H7 (cell line): ENCODE data around the gene TTC39A. TPM values are rescaled to one million over a fixed set of nuclear protein-coding genes. Genes with fewer than 3 reads are reported as not detected.

Experiments used
- DNase-seq: peaks from one replicate; pipeline ENCODE4 v3.0.0; 2012
- H3K27me3 ChIP-seq: 2 replicates; pipeline ENCODE4 v1.6.0; 2011; ENCODE audit warnings: mild to moderate bottlenecking, low read length; ENCODE audit not compliant: control insufficient read depth, insufficient read depth
- H3K36me3 ChIP-seq: replicated peaks from 2 replicates; pipeline ENCODE4 v1.5.1; 2011; ENCODE audit warnings: low read length; ENCODE audit not compliant: control insufficient read depth, insufficient read depth
- H3K4me3 ChIP-seq: 2 replicates; pipeline ENCODE4 v1.5.1; 2011; ENCODE audit warnings: low read depth, mild to moderate bottlenecking, control low read depth, low read length, moderate library complexity; ENCODE audit not compliant: insufficient read depth
- total RNA-seq: library from RNA; depleted of rRNA; stranded (reverse); fragments of >200 nt; shearing (Covaris generic); gene quantifications from 2 replicates; pipeline ENCODE4 v1.2.3, GENCODE V29; 2014

Gene TTC39A
- total RNA-seq, 1 experiment from 2014 or later: 11.6 TPM

- no peak for DNase-seq
Measured at GRCh38 chr1:51288578-51288977, 41.8 kb downstream of the TTC39A start.

GRCh38 chr1:51287966-51288365, 42.4 kb downstream of the TTC39A start:
- DNase-seq: no peak
- no peaks in the 10 kb centered on the region for H3K27me3 ChIP-seq
- H3K4me3 ChIP-seq: no peak overlapping the region
- no peaks in the 10 kb centered on the region for H3K36me3 ChIP-seq

More at GRCh38 chr1:51288578-51288977, 41.8 kb downstream of the TTC39A start:
- no peaks in the 10 kb centered on the region for H3K27me3 ChIP-seq
- no peak overlapping the region for H3K4me3 ChIP-seq
- no peaks in the 10 kb centered on the region for H3K36me3 ChIP-seq

GRCh38 chr1:51285055-51285454, 45.3 kb downstream of the TTC39A start:
- Histone ChIP-seq H3K36me3 (no peaks in the 10 kb centered on the region; the same call in 1 of the 2 replicates), H3K4me3 (no peak overlapping the region), H3K27me3 (no peaks in the 10 kb centered on the region)
- no peak for DNase-seq

GRCh38 chr1:51284487-51284954, 45.8 kb downstream of the TTC39A start:
- Histone ChIP-seq H3K27me3 (no peaks in the 10 kb centered on the region), H3K36me3 (no peaks in the 10 kb centered on the region; the same call in 1 of the 2 replicates), H3K4me3 (no peak overlapping the region)
- DNase-seq: no peak

GRCh38 chr1:51283979-51284378, 46.4 kb downstream of the TTC39A start:
- Histone ChIP-seq H3K27me3 (no peaks in the 10 kb centered on the region), H3K4me3 (no peak overlapping the region), H3K36me3 (no peaks in the 10 kb centered on the region; the same call in 1 of the 2 replicates)
- no peak for DNase-seq

GRCh38 chr1:51282605-51283004, 47.8 kb downstream of the TTC39A start:
- no peaks in the 10 kb centered on the region; the same call in 1 of the 2 replicates for H3K36me3 ChIP-seq
- H3K4me3 ChIP-seq: no peak overlapping the region
- no peaks in the 10 kb centered on the region for H3K27me3 ChIP-seq
- no peak for DNase-seq

GRCh38 chr1:51281807-51282206, 48.6 kb downstream of the TTC39A start:
- DNase-seq: no peak
- H3K36me3 ChIP-seq: no peaks in the 10 kb centered on the region; the same call in 1 of the 2 replicates
- H3K27me3 ChIP-seq: no peaks in the 10 kb centered on the region
- no peak overlapping the region for H3K4me3 ChIP-seq

GRCh38 chr1:51280321-51280978, 49.9 kb downstream of the TTC39A start:
- no peak overlapping the region for H3K4me3 ChIP-seq
- no peaks in the 10 kb centered on the region; the same call in 1 of the 2 replicates for H3K36me3 ChIP-seq
- no peaks in the 10 kb centered on the region for H3K27me3 ChIP-seq
- DNase-seq: no peak

- Histone ChIP-seq H3K27me3 (no peaks in the 10 kb centered on the region), H3K36me3 (no peaks in the 10 kb centered on the region; the same call in 1 of the 2 replicates), H3K4me3 (no peak overlapping the region)
- DNase-seq: no peak
Measured at GRCh38 chr1:51276286-51276685, 54.1 kb downstream of the TTC39A start.

GRCh38 chr1:51274676-51275075, 55.7 kb downstream of the TTC39A start:
- H3K4me3 ChIP-seq: no peak overlapping the region
- H3K36me3 ChIP-seq: no peaks in the 10 kb centered on the region; the same call in 1 of the 2 replicates
- DNase-seq: no peak
- no peaks in the 10 kb centered on the region for H3K27me3 ChIP-seq

- H3K27me3 ChIP-seq: no peaks in the 10 kb centered on the region
- no peak overlapping the region for H3K4me3 ChIP-seq
Measured at GRCh38 chr1:51272916-51273315, 57.4 kb downstream of the TTC39A start.

GRCh38 chr1:51270751-51271150, 59.6 kb downstream of the TTC39A start:
- no peaks in the 10 kb centered on the region for H3K27me3 ChIP-seq
- H3K4me3 ChIP-seq: no peak overlapping the region
- no peak for DNase-seq
- no peaks in the 10 kb centered on the region; the same call in 1 of the 2 replicates for H3K36me3 ChIP-seq

More at GRCh38 chr1:51272916-51273315, 57.4 kb downstream of the TTC39A start:
- DNase-seq: no peak
- H3K36me3 ChIP-seq: no peaks in the 10 kb centered on the region; the same call in 1 of the 2 replicates

- Histone ChIP-seq H3K4me3 (no peak overlapping the region), H3K27me3 (no peaks in the 10 kb centered on the region), H3K36me3 (no peaks in the 10 kb centered on the region; the same call in 1 of the 2 replicates)
- no peak for DNase-seq
Measured at GRCh38 chr1:51268634-51269033, 61.7 kb downstream of the TTC39A start.

- DNase-seq: no peak
Measured at GRCh38 chr1:51266791-51267190, 63.6 kb downstream of the TTC39A start.

GRCh38 chr1:51266181-51266580, 64.2 kb downstream of the TTC39A start:
- H3K36me3 ChIP-seq: no peaks in the 10 kb centered on the region
- no peak overlapping the region for H3K4me3 ChIP-seq
- DNase-seq: no peak
- no peaks in the 10 kb centered on the region for H3K27me3 ChIP-seq

More at GRCh38 chr1:51266791-51267190, 63.6 kb downstream of the TTC39A start:
- H3K4me3 ChIP-seq: no peak overlapping the region
- H3K36me3 ChIP-seq: no peaks in the 10 kb centered on the region
- H3K27me3 ChIP-seq: no peaks in the 10 kb centered on the region
